H1 (cell line): ENCODE data around the gene SMPD2. TPM values are rescaled to one million over a fixed set of nuclear protein-coding genes. Genes with fewer than 3 reads are reported as not detected.

Experiments used
- CTCF ChIA-PET: fragments of 300-600 bp; sonication (Branson Sonifier 250); formaldehyde crosslinking; loops from one replicate; lab custom pipeline; 2021; ENCODE audit not compliant: partially characterized antibody; lab: Charles Lee
- POLR2A ChIA-PET: fragments of 300-600 bp; sonication (Branson Sonifier 250); formaldehyde crosslinking; loops from one replicate; lab custom pipeline; 2021; ENCODE audit warnings: inconsistent platforms; ENCODE audit not compliant: partially characterized antibody; lab: Charles Lee
- DNase-seq, 2 experiments: peaks; one replicate each; pipeline versions ENCODE4 v3.0.0 to v3.0.0-alpha.2; 2010 to 2022; ENCODE audit warnings: low spot score in 2 of 2, low read depth in 1 of 2, mixed read lengths in 1 of 2
- FAIRE-seq: peaks from 2 replicates; lab custom pipeline; 2011; peaks lifted over from hg19 to GRCh38; lab: Jason Lieb, UNC
- H2AFZ ChIP-seq: 2 replicates; pipeline ENCODE4 v1.8.1; 2012; ENCODE audit warnings: low read length, inconsistent platforms
- H2AK5ac ChIP-seq: 2 replicates; pipeline ENCODE4 v1.6.1; 2013; ENCODE audit warnings: low read depth, low read length
- H2BK120ac ChIP-seq: replicated peaks from 2 replicates; pipeline ENCODE3; 2013; ENCODE audit warnings: low read depth, low read length, inconsistent platforms
- H2BK12ac ChIP-seq: 2 replicates; pipeline ENCODE4 v1.6.1; 2013; ENCODE audit warnings: low read depth, low read length
- H2BK15ac ChIP-seq: 2 replicates; pipeline ENCODE4 v1.6.1; 2013; ENCODE audit warnings: low read length
- H2BK20ac ChIP-seq: 2 replicates; pipeline ENCODE4 v1.6.1; 2013; ENCODE audit warnings: low read length
- H2BK5ac ChIP-seq: 2 replicates; pipeline ENCODE4 v1.6.1; 2013; ENCODE audit warnings: low read depth, low read length
- H3K14ac ChIP-seq: 2 replicates; pipeline ENCODE4 v1.6.1; 2013; ENCODE audit warnings: inconsistent platforms; ENCODE audit not compliant: insufficient read length
- H3K18ac ChIP-seq: 2 replicates; pipeline ENCODE4 v1.6.1; 2013; ENCODE audit warnings: low read length; ENCODE audit errors: extremely low read depth
- H3K23ac ChIP-seq: 2 replicates; pipeline ENCODE4 v1.6.1; 2013; ENCODE audit warnings: inconsistent platforms; ENCODE audit not compliant: insufficient read length
- H3K23me2 ChIP-seq: 2 replicates; pipeline ENCODE4 v1.6.1; 2013; ENCODE audit warnings: low read depth, low read length
- H3K27ac ChIP-seq: 2 replicates; pipeline ENCODE4 v1.6.1; 2011; ENCODE audit warnings: low read depth, low read length, inconsistent platforms
- H3K27me3 ChIP-seq, 4 experiments: replicated peaks in 1 of 4; 1 replicate in 1 of 4; 2 replicates in 3 of 4; pipeline versions ENCODE4 v1.6.1 to v1.8.1; 2011 to 2013; ENCODE audit warnings: low read length in 3 of 4, mild to moderate bottlenecking in 3 of 4, inconsistent platforms in 2 of 4, mixed read lengths in 2 of 4, moderate library complexity in 1 of 4; ENCODE audit not compliant: control insufficient read depth in 3 of 4, insufficient read depth in 3 of 4; ENCODE audit errors: extremely low read depth in 1 of 4
- H3K36me3 ChIP-seq, 4 experiments: 2 replicates each; pipeline versions ENCODE4 v1.6.1 to v1.8.1; 2011 to 2013; ENCODE audit warnings: mild to moderate bottlenecking in 4 of 4, low read length in 3 of 4, moderate library complexity in 2 of 4, control low read depth in 1 of 4, inconsistent platforms in 1 of 4; ENCODE audit not compliant: insufficient read depth in 4 of 4, control insufficient read depth in 2 of 4
- H3K4ac ChIP-seq: replicated peaks from 2 replicates; pipeline ENCODE3; 2013; ENCODE audit warnings: low read length, low read depth, mixed read lengths, inconsistent platforms; ENCODE audit not compliant: insufficient read length
- H3K4me1 ChIP-seq, 4 experiments: replicated peaks in 1 of 4; 1 replicate in 1 of 4; 2 replicates in 3 of 4; pipeline versions ENCODE4 v1.6.1 to v1.8.1; 2011 to 2013; ENCODE audit warnings: low read length in 3 of 4, inconsistent platforms in 2 of 4, mixed read lengths in 1 of 4; ENCODE audit not compliant: insufficient read depth in 4 of 4, control insufficient read depth in 3 of 4
- H3K4me2 ChIP-seq, 2 experiments: 2 replicates each; pipeline versions ENCODE4 v1.6.1 to v1.8.1; 2011 to 2013; ENCODE audit warnings: low read depth in 2 of 2, low read length in 2 of 2, control low read depth in 1 of 2, inconsistent platforms in 1 of 2, mild to moderate bottlenecking in 1 of 2; ENCODE audit not compliant: insufficient read depth in 1 of 2
- H3K4me3 ChIP-seq, 4 experiments: fragments of 200-600, 300-600 bp in 1 of 4; sonication (generic), shearing (Covaris generic), sonication (Bioruptor Twin) in 1 of 4; 2 replicates each; pipeline versions ENCODE4 v1.5.1 to v1.8.1; 2011 to 2016; ENCODE audit warnings: low read length in 4 of 4, low read depth in 3 of 4, control low read depth in 2 of 4, inconsistent platforms in 2 of 4, mild to moderate bottlenecking in 2 of 4, mixed read lengths in 1 of 4, moderate library complexity in 1 of 4; ENCODE audit not compliant: insufficient read depth in 2 of 4; ENCODE audit errors: extremely low read depth in 1 of 4
- H3K56ac ChIP-seq: replicated peaks from 2 replicates; pipeline ENCODE3; 2013; ENCODE audit warnings: low read depth, mild to moderate bottlenecking, mixed read lengths, low read length, inconsistent platforms; ENCODE audit not compliant: insufficient read length
- H3K79me1 ChIP-seq: 2 replicates; pipeline ENCODE4 v1.6.1; 2013; ENCODE audit warnings: low read depth, low read length, control low read depth
- H3K79me2 ChIP-seq, 2 experiments: 2 replicates each; pipeline versions ENCODE4 v1.6.1 to v1.8.1; 2012 to 2013; ENCODE audit warnings: low read length in 2 of 2, mild to moderate bottlenecking in 2 of 2, inconsistent platforms in 1 of 2; ENCODE audit not compliant: insufficient read depth in 2 of 2, control insufficient read depth in 1 of 2
- H3K9ac ChIP-seq, 4 experiments: replicated peaks in 1 of 4; 1 replicate in 1 of 4; 2 replicates in 3 of 4; pipeline versions ENCODE4 v1.6.1 to v1.8.1; 2011 to 2013; ENCODE audit warnings: low read depth in 3 of 4, low read length in 3 of 4, control low read depth in 2 of 4, mild to moderate bottlenecking in 2 of 4, moderate library complexity in 2 of 4, inconsistent platforms in 1 of 4; ENCODE audit errors: extremely low read depth in 1 of 4
- H3K9me3 ChIP-seq, 2 experiments: 2 replicates each; pipeline versions ENCODE4 v1.6.1 to v1.8.1; 2012 to 2013; ENCODE audit warnings: mild to moderate bottlenecking in 2 of 2, moderate library complexity in 2 of 2, control low read depth in 1 of 2, inconsistent platforms in 1 of 2, low read depth in 1 of 2, low read length in 1 of 2, mixed read lengths in 1 of 2; ENCODE audit not compliant: insufficient read depth in 2 of 2
- H4K20me1 ChIP-seq, 2 experiments: replicated peaks in 1 of 2; 2 replicates each; pipeline versions ENCODE3 to v1.8.1; 2011 to 2013; ENCODE audit warnings: inconsistent platforms in 2 of 2, low read length in 2 of 2, mild to moderate bottlenecking in 1 of 2; ENCODE audit not compliant: insufficient read depth in 2 of 2, control insufficient read depth in 1 of 2
- H4K5ac ChIP-seq: 2 replicates; pipeline ENCODE4 v1.6.1; 2013; ENCODE audit warnings: low read length, low read depth, mixed read lengths, inconsistent platforms; ENCODE audit not compliant: insufficient read length
- H4K8ac ChIP-seq: 2 replicates; pipeline ENCODE4 v1.8.0; 2013; ENCODE audit warnings: mild to moderate bottlenecking, moderate library complexity, low read length, inconsistent platforms; ENCODE audit not compliant: insufficient read depth; ENCODE audit errors: extremely low read depth
- H4K91ac ChIP-seq: replicated peaks from 2 replicates; pipeline ENCODE3; 2013; ENCODE audit warnings: low read length, mixed read lengths, inconsistent platforms; ENCODE audit not compliant: insufficient read length
- MAFK ChIP-seq: IDR thresholded peaks from 2 replicates; pipeline ENCODE4 v1.6.1; 2012; ENCODE audit warnings: low read depth, mild to moderate bottlenecking, improper control_type of control experiment, low read length
- WGBS, 2 experiments: shearing (Covaris generic) in 1 of 2; methylation state at CpG; one replicate each; pipeline versions ENCODE4 v1.1.6 to v1.1.7; 2013 to 2015; ENCODE audit warnings: low lambda C conversion rate in 2 of 2, mixed read lengths in 2 of 2, inconsistent platforms in 1 of 2, low coverage in 1 of 2, missing lambda C conversion rate in 1 of 2; ENCODE audit not compliant: insufficient replicate concordance in 2 of 2, insufficient coverage in 1 of 2, insufficient read length in 1 of 2; ENCODE audit errors: extremely low coverage in 1 of 2, missing lambda C conversion rate in 1 of 2; 5-methylcytosine and 5-hydroxymethylcytosine counted together
- polyA plus RNA-seq, 7 experiments: library from polyadenylated mRNA; depleted of rRNA in 3 of 7; stranded (reverse) in 5 of 7; unstranded in 2 of 7; fragments of >200 nt in 5 of 7; fragments of 200-250 nt in 2 of 7; gene quantifications; 1 replicate in 5 of 7; 2 replicates in 1 of 7; 4 replicates in 1 of 7; pipeline versions ENCODE4 v1.2.1 to v1.2.3, GENCODE V29; 2011 to 2013; ENCODE audit warnings: missing spikeins in 2 of 7, mixed read lengths in 2 of 7
- total RNA-seq: library from RNA; stranded (reverse); fragmentation: NEBNext Ultra II Directional; extraction: Animal tissue kit (Norgen Biotek cat#: 25700); gene quantifications from 2 replicates; pipeline ENCODE4 v1.2.1, GENCODE V29; 2021

Gene SMPD2
- total and polyA plus RNA-seq, 2 of the 8 experiments (the other 6 are each of a cell fraction or from before 2014, with no cell fraction given), result 11.5 to 17.2 TPM

DNA sequence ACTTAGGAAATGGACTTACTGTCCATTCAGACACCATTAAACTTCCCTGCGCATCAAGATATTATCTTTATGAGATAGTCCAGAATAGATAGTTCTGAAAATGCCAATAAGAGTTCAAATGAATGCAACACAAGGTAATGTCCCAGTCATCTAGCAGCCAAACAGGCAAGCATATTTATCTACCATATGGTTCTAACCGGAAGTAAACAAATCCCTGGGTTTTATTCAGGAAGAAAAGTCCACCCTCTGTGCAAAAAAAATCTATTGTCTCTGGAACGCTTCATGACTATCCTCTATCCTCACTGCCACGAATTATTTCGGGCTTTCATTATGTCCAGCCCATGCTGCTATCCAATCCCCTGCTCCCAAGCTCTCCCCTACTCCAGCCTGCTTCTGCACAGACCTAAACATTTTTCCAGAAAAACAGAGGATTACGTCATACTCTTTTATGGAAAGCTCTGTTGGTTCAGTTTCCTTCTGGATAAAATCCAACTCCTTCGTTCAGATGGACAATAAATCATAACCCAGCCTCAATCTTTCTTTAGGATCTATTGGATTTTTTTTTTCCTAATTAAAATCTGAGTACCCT is 11.5 kb upstream of the SMPD2 start:
- H3K36me3 ChIP-seq, result no peaks in the 10 kb centered on the region
- no peaks in the 10 kb centered on the region for H3K79me2 ChIP-seq
- no peak overlapping the region for H4K8ac ChIP-seq
- H2BK15ac ChIP-seq, result no peak overlapping the region
- TF ChIP-seq MAFK, result no peak
- TF ChIP-seq, all 59 proteins: peak for 0
- H3K9me3 ChIP-seq, result no peaks in the 10 kb centered on the region
- H4K20me1 ChIP-seq, result no peaks in the 10 kb centered on the region
- no peak overlapping the region for H2BK120ac ChIP-seq
- no peak overlapping the region for H3K4me2 ChIP-seq
- FAIRE-seq (no peak), DNase-seq (no peak)
- no peak overlapping the region for H2BK5ac ChIP-seq
- 84% methylated on average over 7 of the region's 7 CpGs; no CpG with 5 or more reads in 1 of the 2 experiments for WGBS, 2 experiments
- no peaks in the 10 kb centered on the region for H3K27me3 ChIP-seq
- H2BK12ac ChIP-seq, result no peak overlapping the region
- H2AK5ac ChIP-seq, result no peak overlapping the region
- H3K18ac ChIP-seq, result no peak overlapping the region
- H3K4me3 ChIP-seq, result no peak overlapping the region
- no peak overlapping the region for H3K14ac ChIP-seq
- POLR2A ChIA-PET, result interaction anchor here (1.4 kb wide), 1 partner anchor 12 kb away, joined by 3 read pairs; the partner anchor contains the start of genes PPIL6 and SMPD2
- H4K5ac ChIP-seq, result no peak overlapping the region
- no peak overlapping the region for H3K56ac ChIP-seq
- CTCF ChIA-PET, result interaction anchor here (0.5 to 1.7 kb wide), 2 partner anchors 241 to 246 kb away, joined by 4 read pairs; no protein-coding TSS in a partner anchor
- no peak overlapping the region for H4K91ac ChIP-seq
- H3K4ac ChIP-seq, result no peak overlapping the region
- H3K79me1 ChIP-seq, result no peaks in the 10 kb centered on the region
- no peak overlapping the region for H3K27ac ChIP-seq
- no peak overlapping the region for H3K23ac ChIP-seq
- H2AFZ ChIP-seq, result no peak overlapping the region
- no peaks in the 10 kb centered on the region for H3K23me2 ChIP-seq
- H3K9ac ChIP-seq, result no peak overlapping the region
- H2BK20ac ChIP-seq, result no peak overlapping the region
- H3K4me1 ChIP-seq, result no peaks in the 10 kb centered on the region
